WERI-Rb-1 (cell line): ENCODE results near the gene PTCD3.

Experiments
- DNase-seq: peaks from one replicate; pipeline ENCODE4 v3.0.0-alpha.2; 2020
- H3K27ac ChIP-seq: fragments of 250-450 bp; sonication (Bioruptor Pico); 2 replicates; pipeline ENCODE4 v1.5.1; 2020; ENCODE audit warnings: mild to moderate bottlenecking, moderate library complexity
- H3K27me3 ChIP-seq: fragments of 250-450 bp; sonication (Bioruptor Pico); 2 replicates; pipeline ENCODE4 v1.5.1; 2021; ENCODE audit warnings: mild to moderate bottlenecking, low read depth, moderate library complexity; ENCODE audit not compliant: insufficient read depth, severe bottlenecking
- H3K36me3 ChIP-seq: fragments of 250-450 bp; sonication (Bioruptor Pico); 2 replicates; pipeline ENCODE4 v1.5.1; 2020; ENCODE audit warnings: mild to moderate bottlenecking, moderate library complexity
- H3K4me3 ChIP-seq: 2 replicates; pipeline ENCODE4 v1.5.1; 2011; ENCODE audit warnings: low read depth, mild to moderate bottlenecking, control low read depth, low read length
- H3K9me3 ChIP-seq: fragments of 250-450 bp; sonication (Bioruptor Pico); 2 replicates; pipeline ENCODE4 v1.5.1; 2021; ENCODE audit warnings: mild to moderate bottlenecking, moderate library complexity; ENCODE audit not compliant: severe bottlenecking
- TF ChIP-seq, protein P1 (sequence below): IDR thresholded peaks from 2 replicates; pipeline ENCODE4 v1.5.1; 2011; ENCODE audit warnings: low read depth, mild to moderate bottlenecking, control low read depth, inconsistent platforms, low read length

Gene PTCD3

DNA sequence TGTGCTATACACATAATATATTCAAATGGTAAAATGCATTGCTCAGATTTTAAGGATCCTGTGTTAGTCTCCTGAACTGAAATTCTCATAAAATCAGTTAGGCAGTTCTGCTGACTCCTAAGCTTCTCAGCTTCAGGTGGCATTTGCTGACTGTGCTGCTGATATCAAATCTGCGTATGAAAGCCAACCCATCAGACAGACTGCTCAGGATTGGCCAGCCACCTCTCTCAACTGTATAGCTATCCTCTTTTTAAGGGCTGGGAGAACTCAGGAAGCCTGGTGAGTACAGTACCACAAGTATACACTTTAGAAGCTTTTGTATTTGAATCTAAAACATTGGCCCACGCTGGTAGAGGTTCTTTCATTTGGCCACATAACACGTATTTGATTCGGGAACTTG lies 28.7 kb downstream of the PTCD3 start:
- Histone ChIP-seq H3K27me3 (no peaks in the 10 kb centered on the region), H3K4me3 (no peak overlapping the region), H3K36me3 (peaks cover 98% of the 10 kb centered on the region), H3K9me3 (no peaks in the 10 kb centered on the region), H3K27ac (no peak overlapping the region)
- DNase-seq = no peak
- TF ChIP-seq, protein P1, sequence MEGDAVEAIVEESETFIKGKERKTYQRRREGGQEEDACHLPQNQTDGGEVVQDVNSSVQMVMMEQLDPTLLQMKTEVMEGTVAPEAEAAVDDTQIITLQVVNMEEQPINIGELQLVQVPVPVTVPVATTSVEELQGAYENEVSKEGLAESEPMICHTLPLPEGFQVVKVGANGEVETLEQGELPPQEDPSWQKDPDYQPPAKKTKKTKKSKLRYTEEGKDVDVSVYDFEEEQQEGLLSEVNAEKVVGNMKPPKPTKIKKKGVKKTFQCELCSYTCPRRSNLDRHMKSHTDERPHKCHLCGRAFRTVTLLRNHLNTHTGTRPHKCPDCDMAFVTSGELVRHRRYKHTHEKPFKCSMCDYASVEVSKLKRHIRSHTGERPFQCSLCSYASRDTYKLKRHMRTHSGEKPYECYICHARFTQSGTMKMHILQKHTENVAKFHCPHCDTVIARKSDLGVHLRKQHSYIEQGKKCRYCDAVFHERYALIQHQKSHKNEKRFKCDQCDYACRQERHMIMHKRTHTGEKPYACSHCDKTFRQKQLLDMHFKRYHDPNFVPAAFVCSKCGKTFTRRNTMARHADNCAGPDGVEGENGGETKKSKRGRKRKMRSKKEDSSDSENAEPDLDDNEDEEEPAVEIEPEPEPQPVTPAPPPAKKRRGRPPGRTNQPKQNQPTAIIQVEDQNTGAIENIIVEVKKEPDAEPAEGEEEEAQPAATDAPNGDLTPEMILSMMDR = no peak

DNA sequence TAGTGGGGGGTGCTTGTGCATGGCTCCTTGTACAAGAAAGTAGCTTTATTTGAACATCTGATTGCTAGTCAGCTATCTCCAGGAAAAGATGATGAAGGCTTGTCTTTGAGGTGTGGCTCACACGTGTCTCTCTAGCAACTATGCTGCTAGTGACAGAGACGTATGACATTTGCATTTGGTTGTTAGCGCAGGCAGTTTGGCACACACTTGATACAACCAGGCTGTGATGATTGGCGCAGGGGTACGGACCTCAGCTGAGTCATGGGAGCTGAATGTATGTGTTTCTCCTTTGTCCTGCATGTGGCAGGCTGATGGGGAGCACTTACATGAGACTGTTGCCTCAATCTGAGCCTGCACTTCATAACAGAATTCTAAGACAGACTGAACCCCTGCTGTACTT lies 29.6 kb downstream of the PTCD3 start:
- Histone ChIP-seq H3K36me3 (peaks cover 90% of the 10 kb centered on the region), H3K27me3 (no peaks in the 10 kb centered on the region), H3K9me3 (no peaks in the 10 kb centered on the region), H3K4me3 (no peak overlapping the region), H3K27ac (no peak overlapping the region)
- TF ChIP-seq, protein P1 = no peak
- no peak for DNase-seq

DNA sequence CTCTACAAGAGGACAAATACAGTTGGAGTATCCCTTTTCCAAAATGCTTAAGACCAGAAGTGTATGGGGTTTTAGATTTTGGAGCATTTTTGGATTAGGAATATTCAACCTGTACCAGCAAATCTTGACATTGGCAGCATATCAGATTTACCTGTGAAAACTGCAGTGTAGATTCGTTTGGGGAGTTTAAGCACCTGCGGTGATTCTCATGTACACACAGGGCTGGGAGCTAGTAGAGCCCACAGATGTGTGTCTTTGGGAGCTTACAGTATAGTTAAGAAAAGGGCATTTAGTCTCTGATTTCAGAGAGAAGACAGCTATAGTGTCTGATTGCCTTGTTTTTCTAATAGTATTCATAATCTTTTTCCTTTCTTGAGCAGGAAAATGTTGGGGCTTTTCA lies 30.1 kb downstream of the PTCD3 start:
- DNase-seq = no peak

DNA sequence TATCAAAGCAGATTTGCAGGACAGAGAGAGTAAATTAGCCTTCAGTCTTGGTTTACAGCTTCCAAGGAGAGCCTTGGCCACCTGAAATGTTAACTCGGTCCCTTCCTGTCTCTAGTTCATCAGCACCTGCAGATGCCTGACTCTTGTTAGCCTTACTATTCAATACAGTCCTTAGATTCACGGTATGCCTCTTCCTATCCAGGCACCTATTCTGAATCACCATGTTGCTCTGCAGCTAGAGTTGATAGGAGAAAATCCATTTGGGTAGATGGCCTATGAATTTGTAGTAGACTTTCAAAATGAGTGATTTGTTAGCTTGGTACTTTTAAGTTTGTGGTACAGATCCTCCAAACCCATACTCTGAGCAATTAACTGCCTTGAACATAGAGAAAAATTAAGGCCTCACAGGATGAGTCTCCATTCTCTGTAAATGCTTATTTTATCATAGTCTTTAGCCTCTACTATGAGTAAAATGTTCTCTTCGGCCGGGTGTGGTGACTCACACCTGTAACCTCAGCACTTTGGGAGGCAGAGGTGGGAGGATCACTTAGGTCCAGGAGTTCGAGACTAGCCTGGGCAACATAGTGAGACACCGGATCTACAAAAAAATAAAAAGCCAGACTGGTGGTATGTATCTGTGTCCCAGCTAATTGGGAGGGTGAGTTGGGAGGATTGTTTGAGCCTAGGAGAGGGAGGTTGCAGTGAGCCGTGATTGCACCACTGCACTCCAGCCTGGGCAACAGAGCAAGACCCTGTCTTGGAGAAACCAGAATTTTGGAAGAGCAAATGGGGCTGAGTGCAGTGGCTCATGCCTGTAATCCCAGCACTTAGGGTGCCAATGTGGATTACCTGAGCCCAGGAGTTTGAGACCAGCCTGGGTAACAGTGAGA lies 32.9 kb downstream of the PTCD3 start:
- TF ChIP-seq, protein P1 = no peak
- Histone ChIP-seq H3K36me3 (peaks cover 88% of the 10 kb centered on the region), H3K27me3 (no peaks in the 10 kb centered on the region), H3K9me3 (no peaks in the 10 kb centered on the region), H3K27ac (no peak overlapping the region), H3K4me3 (no peak overlapping the region)
- no peak for DNase-seq

More for the DNA sequence above, 30.1 kb downstream of the PTCD3 start:
- Histone ChIP-seq H3K9me3 (no peaks in the 10 kb centered on the region), H3K36me3 (peaks cover 88% of the 10 kb centered on the region), H3K27ac (no peak overlapping the region), H3K27me3 (no peaks in the 10 kb centered on the region), H3K4me3 (no peak overlapping the region)
- TF ChIP-seq, protein P1 = no peak

DNA sequence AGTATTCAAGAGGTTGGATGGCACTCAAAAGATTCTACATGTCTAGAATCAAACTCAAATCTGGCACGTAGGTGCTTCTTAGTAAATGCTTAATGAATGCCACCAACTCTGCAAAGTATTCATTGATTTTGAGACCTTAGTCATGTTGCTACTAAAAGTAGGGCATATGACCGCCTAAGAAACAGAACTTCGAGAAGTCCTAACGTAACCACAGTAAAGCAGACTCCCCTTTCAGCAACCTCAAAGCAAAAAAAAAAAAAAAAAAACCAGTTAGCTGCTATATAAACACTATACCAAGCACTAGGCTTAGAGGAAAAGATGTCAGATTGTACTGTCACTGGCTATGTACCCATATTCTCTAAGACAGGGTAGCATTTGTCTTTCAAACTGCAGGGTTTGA lies 33.9 kb downstream of the PTCD3 start:
- H3K36me3 ChIP-seq = peaks cover 86% of the 10 kb centered on the region
- H3K27ac ChIP-seq = no peak overlapping the region
- no peaks in the 10 kb centered on the region for H3K9me3 ChIP-seq
- DNase-seq = no peak
- no peaks in the 10 kb centered on the region for H3K27me3 ChIP-seq
- TF ChIP-seq, protein P1 = no peak
- no peak overlapping the region for H3K4me3 ChIP-seq

DNA sequence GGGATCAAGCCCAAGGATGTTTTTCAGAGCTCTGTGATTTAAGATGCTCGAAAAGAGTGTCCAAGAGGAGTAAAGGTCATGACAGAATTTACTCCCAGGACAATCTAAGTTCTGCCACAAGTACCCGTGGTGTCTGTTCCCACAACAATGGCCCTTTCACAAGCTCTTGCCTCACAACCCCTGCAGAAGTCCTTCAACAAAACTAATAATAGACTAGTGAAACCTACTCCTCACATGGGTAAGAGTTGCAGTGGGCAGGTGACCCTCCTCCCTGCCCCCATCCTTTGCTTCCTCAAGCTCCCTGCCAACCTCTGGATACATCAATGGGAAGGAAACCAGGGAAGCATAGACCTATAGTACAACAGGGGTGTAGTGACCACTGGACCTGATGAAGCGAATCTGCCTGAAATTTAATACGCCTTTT lies 34.9 kb downstream of the PTCD3 start:
- peaks cover 84% of the 10 kb centered on the region for H3K36me3 ChIP-seq
- TF ChIP-seq, protein P1 = no peak
- no peaks in the 10 kb centered on the region for H3K27me3 ChIP-seq
- H3K27ac ChIP-seq = no peak overlapping the region
- no peak for DNase-seq
- no peak overlapping the region for H3K4me3 ChIP-seq
- no peaks in the 10 kb centered on the region for H3K9me3 ChIP-seq
